BE2C (cell line): Measurements from ENCODE around the gene BTK.

Experiments used
- DNase-seq: peaks from one replicate; pipeline ENCODE4 v3.0.0-alpha.2; 2020
- H3K27me3 ChIP-seq: fragments of 250-450 bp; sonication (Bioruptor Pico); 2 replicates; pipeline ENCODE4 v1.5.1; 2020; ENCODE audit warnings: mild to moderate bottlenecking
- H3K36me3 ChIP-seq: fragments of 250-450 bp; sonication (Bioruptor Pico); 2 replicates; pipeline ENCODE4 v1.5.1; 2020; ENCODE audit warnings: mild to moderate bottlenecking
- H3K4me1 ChIP-seq: fragments of 250-450 bp; sonication (Bioruptor Pico); 2 replicates; pipeline ENCODE4 v1.5.1; 2020
- H3K4me3 ChIP-seq: 2 replicates; pipeline ENCODE4 v1.5.1; 2011; ENCODE audit warnings: low read depth, low read length
- H3K9me3 ChIP-seq: fragments of 250-450 bp; sonication (Bioruptor Pico); 2 replicates; pipeline ENCODE4 v1.5.1; 2020
- TF ChIP-seq, protein P1 (sequence below): IDR thresholded peaks from 2 replicates; pipeline ENCODE4 v1.5.1; 2012; ENCODE audit warnings: mild to moderate bottlenecking, low read depth, low read length

The BTK gene

DNA sequence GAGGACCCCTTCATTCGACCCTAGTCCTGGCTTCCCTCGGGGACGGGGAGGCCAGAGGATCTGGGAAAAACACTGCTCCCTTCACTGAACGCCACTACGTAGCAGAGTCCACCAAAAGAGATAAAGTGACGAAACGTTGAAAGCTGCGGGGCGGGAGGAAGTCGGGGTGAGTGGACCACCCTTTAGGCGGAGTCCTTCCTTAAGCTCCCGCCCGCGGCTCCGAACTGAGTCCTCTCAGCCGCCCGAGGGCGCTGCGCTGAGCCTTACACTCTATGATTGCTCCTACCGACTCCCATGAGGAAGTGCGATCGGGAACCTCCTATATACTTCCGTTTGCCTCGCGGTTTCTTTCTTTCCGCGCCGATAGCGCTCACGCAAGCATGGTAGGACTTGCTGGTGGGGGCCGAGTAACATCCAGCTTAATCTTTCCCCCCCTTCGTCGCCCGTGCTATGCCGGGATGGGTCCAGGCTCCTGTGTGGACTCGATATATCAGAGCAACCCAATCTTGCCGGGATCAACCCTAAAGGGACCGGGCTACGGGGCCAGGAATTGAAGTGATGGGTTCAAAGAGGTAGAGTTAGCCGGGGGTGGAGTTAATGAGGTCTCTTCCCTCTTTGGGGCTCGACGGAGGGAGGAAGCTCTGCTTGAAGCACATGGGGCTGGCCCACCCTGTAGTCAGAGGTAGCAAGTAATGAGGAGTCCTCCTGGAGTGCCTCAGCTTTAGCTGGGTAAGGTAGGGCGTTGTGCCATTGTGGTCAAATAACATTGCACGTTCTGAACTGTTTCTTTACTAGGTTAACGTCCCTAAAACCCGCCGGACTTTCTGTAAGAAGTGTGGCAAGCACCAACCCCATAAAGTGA is 4.9 kb upstream of the BTK start, which contains the start of gene RPL36A:
Gene RPL36A, plus strand, starts transcription at position 348 of the 862 bp plus-strand sequence. Its CDS starts 33 bp downstream, at position 381.
- TF ChIP-seq, protein P1, sequence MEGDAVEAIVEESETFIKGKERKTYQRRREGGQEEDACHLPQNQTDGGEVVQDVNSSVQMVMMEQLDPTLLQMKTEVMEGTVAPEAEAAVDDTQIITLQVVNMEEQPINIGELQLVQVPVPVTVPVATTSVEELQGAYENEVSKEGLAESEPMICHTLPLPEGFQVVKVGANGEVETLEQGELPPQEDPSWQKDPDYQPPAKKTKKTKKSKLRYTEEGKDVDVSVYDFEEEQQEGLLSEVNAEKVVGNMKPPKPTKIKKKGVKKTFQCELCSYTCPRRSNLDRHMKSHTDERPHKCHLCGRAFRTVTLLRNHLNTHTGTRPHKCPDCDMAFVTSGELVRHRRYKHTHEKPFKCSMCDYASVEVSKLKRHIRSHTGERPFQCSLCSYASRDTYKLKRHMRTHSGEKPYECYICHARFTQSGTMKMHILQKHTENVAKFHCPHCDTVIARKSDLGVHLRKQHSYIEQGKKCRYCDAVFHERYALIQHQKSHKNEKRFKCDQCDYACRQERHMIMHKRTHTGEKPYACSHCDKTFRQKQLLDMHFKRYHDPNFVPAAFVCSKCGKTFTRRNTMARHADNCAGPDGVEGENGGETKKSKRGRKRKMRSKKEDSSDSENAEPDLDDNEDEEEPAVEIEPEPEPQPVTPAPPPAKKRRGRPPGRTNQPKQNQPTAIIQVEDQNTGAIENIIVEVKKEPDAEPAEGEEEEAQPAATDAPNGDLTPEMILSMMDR: peak; percentile 73
- Histone ChIP-seq H3K27me3 (no peaks in the 10 kb centered on the region), H3K4me3 (peak within 1 kb of the TSS; percentile 87), H3K4me1 (no peaks in the 10 kb centered on the region), H3K36me3 (peaks cover 35% of the 10 kb centered on the region), H3K9me3 (no peaks in the 10 kb centered on the region)
- peak; percentile 89 for DNase-seq

DNA sequence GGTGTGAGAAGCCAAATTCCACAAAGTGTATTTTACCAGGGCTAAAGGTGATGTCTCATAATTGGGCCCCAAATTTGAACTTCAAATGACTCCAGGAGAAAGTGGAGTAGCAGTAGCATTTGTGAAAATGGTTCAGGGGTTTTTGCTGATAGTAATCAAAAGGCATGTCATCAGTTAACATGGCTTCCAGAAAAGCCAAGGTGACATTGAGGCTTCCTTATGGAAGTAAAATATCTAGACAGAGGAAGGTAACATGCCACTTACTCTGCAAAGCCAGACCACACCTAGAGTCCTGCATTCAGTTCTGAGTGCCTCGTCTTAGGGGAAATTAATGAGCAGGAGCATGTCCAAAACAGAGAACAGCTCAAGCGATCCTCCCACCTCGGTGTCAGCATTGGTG is 2.6 kb upstream of the BTK start:
- TF ChIP-seq, protein P1: no peak
- Histone ChIP-seq H3K36me3 (peaks cover 23% of the 10 kb centered on the region), H3K4me3 (no peak overlapping the region), H3K4me1 (no peaks in the 10 kb centered on the region), H3K9me3 (no peaks in the 10 kb centered on the region), H3K27me3 (no peaks in the 10 kb centered on the region)
- no peak for DNase-seq

- Histone ChIP-seq H3K36me3 (peaks cover 3% of the 10 kb centered on the region), H3K4me3 (no peak overlapping the region), H3K4me1 (no peaks in the 10 kb centered on the region), H3K9me3 (no peaks in the 10 kb centered on the region), H3K27me3 (no peaks in the 10 kb centered on the region)
- DNase-seq: no peak
- TF ChIP-seq, protein P1: no peak
Observed at GRCh38 chrX:101386542-101386885, 523 bp upstream of the BTK start.

DNA sequence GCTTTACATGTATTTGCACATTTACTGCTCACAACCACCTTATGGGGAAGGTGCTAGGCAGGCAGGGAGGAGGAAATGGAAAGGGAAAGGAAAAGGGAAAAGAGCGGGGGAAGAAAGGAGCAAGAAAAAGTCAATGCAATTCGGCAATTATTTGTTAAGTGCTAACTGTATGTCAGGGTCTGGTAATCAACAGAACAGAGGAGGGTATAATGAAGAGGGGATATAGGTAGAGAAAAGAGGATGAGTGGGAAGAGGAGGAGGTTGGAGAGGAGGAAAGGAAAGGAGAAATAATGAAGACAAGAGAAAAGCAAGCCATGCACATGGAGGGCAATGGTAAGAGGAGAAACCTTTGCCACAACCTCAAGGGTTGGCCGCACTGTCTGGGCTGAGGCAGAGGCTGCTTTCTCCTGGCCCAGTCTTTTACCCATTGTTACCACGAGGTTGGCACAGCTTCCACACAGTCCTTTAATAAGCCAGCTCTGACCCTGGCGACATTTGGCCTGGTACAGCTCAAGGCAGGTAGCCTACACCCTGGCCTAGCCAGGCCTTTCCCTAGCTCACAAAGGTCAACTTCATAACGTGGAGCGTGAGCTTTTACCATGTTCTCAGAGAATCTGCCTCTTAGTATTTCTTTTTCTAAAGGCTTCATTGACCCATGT is 836 bp downstream of the BTK start:
- no peak for DNase-seq
- Histone ChIP-seq H3K36me3 (no peaks in the 10 kb centered on the region), H3K27me3 (no peaks in the 10 kb centered on the region), H3K4me1 (no peaks in the 10 kb centered on the region), H3K9me3 (no peaks in the 10 kb centered on the region), H3K4me3 (no peak overlapping the region)
- TF ChIP-seq, protein P1: no peak

DNA sequence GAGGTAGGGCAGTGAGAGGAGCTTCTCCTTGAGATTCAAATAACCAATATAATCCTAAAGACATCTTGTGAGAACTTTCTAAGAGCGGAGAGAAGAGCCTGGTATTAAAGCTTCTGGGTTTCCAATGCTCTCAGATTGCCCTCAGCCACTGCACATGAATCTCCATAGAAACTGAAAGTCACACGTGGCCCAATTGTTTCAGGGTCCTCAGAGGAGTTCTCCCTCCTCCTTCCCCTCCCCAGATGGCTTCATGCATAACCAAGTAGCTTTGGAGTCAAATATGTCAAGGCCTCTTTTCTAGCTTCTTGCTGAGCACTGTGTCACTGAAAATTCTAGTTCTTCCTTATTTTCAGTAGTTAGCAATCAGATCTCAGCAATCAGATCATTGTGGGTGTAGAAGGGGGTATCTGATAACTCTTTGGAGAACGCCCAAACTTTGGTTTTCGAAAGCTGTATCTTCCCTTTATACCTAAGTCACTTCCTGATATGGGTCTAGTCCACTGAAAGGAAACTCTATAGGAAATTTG is 2.2 kb downstream of the BTK start:
- no peak for DNase-seq
- H3K36me3 ChIP-seq: no peaks in the 10 kb centered on the region
- no peak overlapping the region for H3K4me3 ChIP-seq
- no peaks in the 10 kb centered on the region for H3K27me3 ChIP-seq
- TF ChIP-seq, protein P1: no peak
- H3K4me1 ChIP-seq: no peaks in the 10 kb centered on the region
- no peaks in the 10 kb centered on the region for H3K9me3 ChIP-seq
